NCI-H2227 (cell line): ENCODE data around the gene GPR89B.
"Not testable (repeated sequence)": the region's sequence is repeated elsewhere in the genome, so short reads cannot be mapped to it uniquely, and the experiment has no call there.

Experiments used
- DNase-seq: peaks from one replicate; lab custom pipeline; 2025; ENCODE audit not compliant: unreplicated experiment; lab: John Stamatoyannopoulos, UW

Gene GPR89B

DNA sequence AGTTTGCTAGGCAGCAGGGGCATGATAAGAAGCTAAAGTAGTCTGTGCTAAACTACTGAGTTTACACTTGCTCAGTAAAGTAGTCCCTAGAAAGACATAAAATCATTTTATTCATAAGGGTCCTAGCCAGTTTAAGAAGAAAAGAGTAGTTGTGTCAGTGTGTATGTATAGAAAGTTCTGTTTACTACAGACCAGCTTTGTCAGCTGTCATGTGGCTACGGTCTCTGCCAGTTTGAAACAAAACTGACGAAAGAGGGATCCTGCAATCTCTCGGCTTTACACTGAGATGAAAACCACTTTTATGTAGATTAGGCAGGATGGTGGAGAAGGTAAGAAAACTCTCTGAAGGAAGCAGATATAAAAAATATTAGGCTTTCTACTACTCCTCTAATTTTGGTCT lies 7.1 kb downstream of the GPR89B start:
- DNase-seq = not testable (repeated sequence)

DNA sequence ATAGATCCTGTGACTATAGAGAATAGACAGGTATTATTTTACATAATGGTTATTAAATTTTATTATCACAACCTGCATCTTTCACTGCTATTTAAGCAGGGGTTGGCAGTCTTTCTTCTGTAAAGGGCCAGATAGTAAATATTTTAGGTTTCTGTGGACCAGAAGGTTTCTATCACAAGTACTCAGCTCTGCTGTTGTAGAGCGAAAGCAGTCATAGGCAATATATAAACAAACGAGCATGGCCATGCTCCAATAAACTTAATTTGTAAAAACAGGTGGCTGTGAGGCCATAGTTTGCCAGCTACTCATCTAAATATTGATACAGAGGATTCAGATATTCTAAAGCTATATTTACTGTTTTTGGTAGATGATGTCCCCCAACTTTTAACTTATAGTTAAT lies 12.2 kb downstream of the GPR89B start:
- DNase-seq = not testable (repeated sequence)

DNA sequence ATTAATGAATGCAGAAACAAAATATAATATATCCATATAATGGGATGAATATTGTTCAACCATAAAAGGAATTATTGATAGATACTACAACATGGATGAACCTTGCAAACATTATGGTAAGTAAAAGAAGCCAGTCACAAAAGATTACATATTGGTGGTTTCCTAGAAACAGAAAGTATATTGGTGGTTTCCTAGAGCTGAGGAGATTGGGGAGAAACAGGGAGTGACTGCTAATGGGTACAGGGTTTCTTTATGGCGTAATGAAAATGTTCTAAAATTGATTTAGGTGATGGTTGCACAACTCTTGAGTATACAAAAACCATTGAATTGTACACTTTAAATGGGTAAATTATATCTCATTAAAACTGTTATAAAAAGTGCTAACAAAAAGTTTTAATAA lies 14.3 kb downstream of the GPR89B start:
- DNase-seq = not testable (repeated sequence)

DNA sequence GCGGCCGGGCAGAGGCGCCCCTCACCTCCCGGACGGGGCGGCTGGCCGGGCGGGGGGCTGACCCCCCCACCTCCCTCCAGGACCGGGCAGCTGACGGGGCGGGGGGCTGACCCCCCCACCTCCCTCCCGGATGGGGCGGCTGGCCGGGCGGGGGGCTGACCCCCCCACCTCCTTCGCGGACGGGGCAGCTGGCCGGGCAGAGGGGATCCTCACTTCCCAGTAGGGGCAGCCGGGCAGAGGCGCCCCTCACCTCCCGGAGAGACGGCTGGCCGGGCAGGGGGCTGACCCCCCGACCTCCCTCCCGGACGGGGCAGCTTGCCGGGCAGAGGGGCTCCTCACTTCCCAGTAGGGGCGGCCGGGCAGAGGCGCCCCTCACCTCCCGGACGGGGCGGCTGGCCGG lies 21.3 kb downstream of the GPR89B start:
- DNase-seq = not testable (repeated sequence)

GRCh38 chr1:147958906-147959305 lies 30.7 kb downstream of the GPR89B start:
- not testable (repeated sequence) for DNase-seq

GRCh38 chr1:147959680-147960079 lies 31.5 kb downstream of the GPR89B start:
- not testable (repeated sequence) for DNase-seq

- DNase-seq = not testable (repeated sequence)
Measured at GRCh38 chr1:147964575-147964974, 36.4 kb downstream of the GPR89B start.

GRCh38 chr1:147966657-147967056 lies 38.4 kb downstream of the GPR89B start:
- not testable (repeated sequence) for DNase-seq

GRCh38 chr1:147978896-147979651 lies 50.9 kb downstream of the GPR89B start:
- not testable (repeated sequence) for DNase-seq

GRCh38 chr1:147985374-147985773 lies 57.2 kb downstream of the GPR89B start:
- not testable (repeated sequence) for DNase-seq

DNA sequence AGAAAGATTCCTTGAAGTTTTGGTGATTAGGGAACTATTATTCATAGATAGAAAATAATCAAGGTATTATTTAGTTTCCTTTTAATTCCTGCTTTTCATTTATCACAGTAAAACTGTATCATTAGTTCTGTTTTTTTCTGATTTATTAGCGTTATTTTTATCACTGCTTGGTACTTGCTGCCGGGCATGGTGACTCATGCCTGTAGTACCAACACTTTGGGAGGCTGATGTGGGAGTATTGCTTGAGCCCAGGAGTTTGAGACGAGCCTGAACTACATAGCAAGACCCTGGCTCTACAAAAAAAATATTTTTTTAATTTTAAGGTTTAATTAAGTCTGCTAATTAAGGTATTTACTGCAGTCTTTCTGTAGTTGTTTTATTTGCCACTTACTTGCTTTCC lies 59.7 kb downstream of the GPR89B start:
- not testable (repeated sequence) for DNase-seq

- DNase-seq = not testable (repeated sequence)
Measured at GRCh38 chr1:147992916-147993315, 64.7 kb downstream of the GPR89B start.

- not testable (repeated sequence) for DNase-seq
Measured at GRCh38 chr1:147993400-147993799, 65.2 kb downstream of the GPR89B start.

DNA sequence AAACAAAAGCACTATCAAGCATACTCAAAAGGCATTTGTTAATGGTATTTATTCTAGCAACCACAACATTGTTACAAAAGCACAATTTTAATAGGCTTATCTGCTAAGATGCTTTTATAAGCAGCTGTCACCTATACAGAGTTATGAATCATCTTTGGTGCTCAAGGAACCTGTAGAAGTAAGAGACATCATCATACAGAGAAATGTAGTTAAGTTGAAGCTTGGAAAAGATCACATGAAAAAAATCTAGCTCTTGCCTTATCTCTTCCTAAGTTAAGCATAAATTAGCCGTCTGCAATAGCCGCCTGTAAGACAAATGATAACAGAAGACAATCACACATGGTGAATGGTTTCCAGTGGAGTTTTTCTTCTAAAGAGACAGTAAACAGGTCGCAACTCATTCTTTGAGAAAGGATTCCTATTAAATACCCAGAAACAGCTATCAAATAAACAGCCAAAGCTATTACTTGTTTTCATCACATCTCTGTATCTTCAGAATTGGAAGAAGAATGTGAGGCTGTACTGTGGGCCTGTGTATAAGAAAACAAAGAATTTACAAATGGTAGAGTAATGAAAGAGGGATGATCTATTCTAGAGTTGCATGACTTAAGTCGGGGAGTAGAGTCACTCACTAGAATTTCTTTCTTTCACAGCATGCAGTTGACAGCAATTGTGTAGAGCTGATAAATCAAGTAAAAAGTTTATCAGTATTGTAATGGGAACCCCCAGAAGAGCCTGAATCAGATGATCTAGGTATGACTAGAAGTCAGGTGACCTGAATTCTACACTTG lies 65.8 kb downstream of the GPR89B start:
- DNase-seq = not testable (repeated sequence)

DNA sequence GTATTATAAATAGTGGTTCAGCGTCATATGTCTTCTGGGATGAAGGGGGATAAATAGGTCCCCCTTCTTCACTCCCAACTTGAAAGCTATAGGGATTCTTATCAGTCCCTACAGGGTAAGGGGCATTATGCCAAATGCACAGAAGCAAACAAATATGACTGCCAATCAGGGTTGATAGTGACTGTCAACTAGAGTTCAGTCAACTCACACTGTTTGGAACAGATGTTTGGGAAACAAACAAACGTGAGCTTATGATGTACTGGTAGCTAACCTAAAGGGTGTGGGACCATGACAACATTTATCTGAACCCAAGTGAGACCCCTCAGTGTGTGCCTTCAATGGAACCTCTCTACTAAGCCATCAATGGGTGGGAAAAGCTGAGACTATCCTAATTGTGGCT lies 67.9 kb downstream of the GPR89B start:
- DNase-seq = not testable (repeated sequence)

GRCh38 chr1:148007724-148008123 lies 79.5 kb downstream of the GPR89B start:
- DNase-seq = not testable (repeated sequence)

DNA sequence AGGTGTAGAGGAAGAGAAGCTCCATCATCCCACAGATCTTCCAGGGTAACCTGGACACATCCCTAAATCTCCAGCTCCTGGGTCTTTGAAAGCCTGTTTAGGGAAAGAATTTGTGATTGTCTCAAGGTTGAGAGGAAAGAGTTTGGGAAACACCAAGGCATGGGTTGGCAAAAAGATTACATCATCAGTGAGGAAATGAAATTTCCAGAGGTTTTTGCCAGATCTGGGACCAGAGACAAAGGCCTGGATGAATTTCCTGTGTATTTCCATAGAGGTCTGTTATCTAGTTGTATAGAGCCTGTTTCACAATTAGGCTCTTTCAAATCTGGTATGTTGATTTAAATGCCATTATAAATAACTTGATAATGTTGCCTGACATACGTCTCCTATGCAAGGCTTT lies 82.3 kb downstream of the GPR89B start:
- no peak for DNase-seq

DNA sequence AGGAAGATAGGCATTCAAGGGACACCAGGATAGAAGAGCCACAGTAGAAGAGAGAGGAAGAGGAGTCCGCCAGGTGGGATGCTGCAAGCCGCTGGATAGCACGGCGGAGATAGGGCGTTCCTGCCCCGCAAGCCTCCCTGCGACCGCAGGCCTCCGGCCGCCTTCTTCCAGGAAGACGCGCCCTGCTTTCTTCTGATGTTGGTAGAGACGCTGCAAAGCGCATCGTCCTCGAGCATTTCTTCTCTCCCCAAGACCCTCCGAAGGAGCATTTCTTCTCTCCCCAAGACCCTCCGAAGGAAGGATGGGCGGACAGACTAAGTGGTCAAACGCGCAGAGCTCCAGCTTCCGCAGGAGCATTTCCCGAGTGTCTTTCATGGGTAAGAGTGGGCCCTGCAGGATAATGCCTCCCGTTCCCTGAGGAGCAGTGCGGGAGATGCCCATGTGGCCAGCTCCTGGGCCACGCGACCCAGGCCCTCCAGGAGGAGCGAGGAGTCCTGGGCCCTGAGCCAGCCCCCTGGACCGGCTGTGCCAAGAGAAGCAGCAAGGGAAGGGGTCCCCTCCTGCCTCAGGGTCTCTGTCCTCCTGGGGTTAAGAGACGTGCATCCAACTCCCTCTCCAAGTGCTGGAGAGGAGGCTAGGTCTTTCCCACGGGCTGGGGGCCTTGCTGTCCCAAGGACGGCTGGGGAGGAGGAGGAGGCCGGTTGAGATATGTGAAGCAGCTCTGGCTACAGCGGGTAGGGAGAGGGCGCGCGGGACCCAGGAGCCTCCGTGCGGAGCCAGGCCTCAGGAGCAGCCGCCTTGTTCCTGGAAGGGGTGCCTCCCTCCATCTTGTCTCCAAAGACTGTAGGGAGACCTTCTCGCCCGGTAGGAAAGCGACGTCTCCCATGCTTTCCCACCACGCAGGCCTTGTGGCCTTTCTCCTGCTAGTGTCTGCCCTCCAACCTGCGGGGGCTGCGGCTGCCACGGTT lies 85.2 kb downstream of the GPR89B start:
- DNase-seq = not testable (repeated sequence)

DNA sequence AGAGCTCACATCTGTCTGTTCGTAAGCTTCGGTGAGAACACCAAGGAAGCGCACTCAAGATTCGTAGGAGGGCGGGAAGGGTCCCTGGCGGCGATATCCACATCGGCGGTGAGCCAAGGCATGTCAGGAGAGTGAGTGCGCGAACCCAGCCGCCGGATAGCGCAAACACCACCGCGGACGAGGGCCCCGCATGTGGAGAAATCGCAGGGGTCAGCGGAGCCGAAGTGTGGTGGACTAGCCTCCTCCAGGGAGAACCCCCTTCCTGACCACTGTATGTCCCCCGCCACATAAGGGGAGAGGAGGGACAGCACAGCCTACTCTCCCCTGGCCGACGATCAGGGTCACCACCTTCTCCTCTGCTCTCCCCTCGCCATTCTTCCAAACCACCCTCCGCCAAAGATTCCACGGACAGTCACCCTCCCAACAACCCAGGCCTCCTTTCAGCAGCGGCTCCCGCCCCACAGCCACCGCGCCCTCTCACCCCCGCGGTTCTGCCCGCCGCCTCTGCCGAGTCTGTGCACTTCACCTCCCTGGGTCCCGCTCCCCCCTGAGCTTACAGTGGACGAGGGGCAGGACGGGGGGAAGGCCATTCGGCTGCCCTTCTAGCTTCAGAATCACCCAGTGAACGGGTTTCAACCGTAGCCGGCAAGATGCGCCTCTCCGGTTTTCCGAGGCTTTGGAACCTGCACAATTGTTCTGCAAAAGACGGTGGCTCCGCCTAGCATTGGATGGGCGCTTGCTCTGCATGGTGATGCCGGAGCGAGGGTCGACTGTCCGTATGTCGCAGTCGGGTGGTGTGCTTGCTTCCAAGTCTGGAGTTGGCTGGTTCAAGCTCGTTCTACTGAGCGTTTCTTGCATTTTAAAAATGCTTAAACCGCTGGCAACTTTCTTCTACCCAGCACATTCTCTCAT lies 86.3 kb downstream of the GPR89B start:
- not testable (repeated sequence) for DNase-seq

- DNase-seq = not testable (repeated sequence)
Measured at GRCh38 chr1:148024918-148025317, 96.7 kb downstream of the GPR89B start.
